H1 (cell line): Measurements from ENCODE around the gene GBX1. TPM values are rescaled to one million over a fixed set of nuclear protein-coding genes. Genes with fewer than 3 reads are reported as not detected.
A peak's percentile ranks its signal among the peaks of the same experiment; 100 is the strongest.

ENCODE experiments used
- CTCF ChIA-PET: fragments of 300-600 bp; sonication (Branson Sonifier 250); formaldehyde crosslinking; loops from one replicate; lab custom pipeline; 2021; ENCODE audit not compliant: partially characterized antibody; lab: Charles Lee
- POLR2A ChIA-PET: fragments of 300-600 bp; sonication (Branson Sonifier 250); formaldehyde crosslinking; loops from one replicate; lab custom pipeline; 2021; ENCODE audit warnings: inconsistent platforms; ENCODE audit not compliant: partially characterized antibody; lab: Charles Lee
- DNase-seq, 2 experiments: peaks; one replicate each; pipeline versions ENCODE4 v3.0.0 to v3.0.0-alpha.2; 2010 to 2022; ENCODE audit warnings: low spot score in 2 of 2, low read depth in 1 of 2, mixed read lengths in 1 of 2
- FAIRE-seq: peaks from 2 replicates; lab custom pipeline; 2011; peaks lifted over from hg19 to GRCh38; lab: Jason Lieb, UNC
- H2AFZ ChIP-seq: 2 replicates; pipeline ENCODE4 v1.8.1; 2012; ENCODE audit warnings: low read length, inconsistent platforms
- H2AK5ac ChIP-seq: 2 replicates; pipeline ENCODE4 v1.6.1; 2013; ENCODE audit warnings: low read depth, low read length
- H2BK120ac ChIP-seq: replicated peaks from 2 replicates; pipeline ENCODE3; 2013; ENCODE audit warnings: low read depth, low read length, inconsistent platforms
- H2BK12ac ChIP-seq: 2 replicates; pipeline ENCODE4 v1.6.1; 2013; ENCODE audit warnings: low read depth, low read length
- H2BK15ac ChIP-seq: 2 replicates; pipeline ENCODE4 v1.6.1; 2013; ENCODE audit warnings: low read length
- H2BK20ac ChIP-seq: 2 replicates; pipeline ENCODE4 v1.6.1; 2013; ENCODE audit warnings: low read length
- H2BK5ac ChIP-seq: 2 replicates; pipeline ENCODE4 v1.6.1; 2013; ENCODE audit warnings: low read depth, low read length
- H3K14ac ChIP-seq: 2 replicates; pipeline ENCODE4 v1.6.1; 2013; ENCODE audit warnings: inconsistent platforms; ENCODE audit not compliant: insufficient read length
- H3K18ac ChIP-seq: 2 replicates; pipeline ENCODE4 v1.6.1; 2013; ENCODE audit warnings: low read length; ENCODE audit errors: extremely low read depth
- H3K23ac ChIP-seq: 2 replicates; pipeline ENCODE4 v1.6.1; 2013; ENCODE audit warnings: inconsistent platforms; ENCODE audit not compliant: insufficient read length
- H3K23me2 ChIP-seq: 2 replicates; pipeline ENCODE4 v1.6.1; 2013; ENCODE audit warnings: low read depth, low read length
- H3K27ac ChIP-seq: 2 replicates; pipeline ENCODE4 v1.6.1; 2011; ENCODE audit warnings: low read depth, low read length, inconsistent platforms
- H3K27me3 ChIP-seq, 4 experiments: replicated peaks in 1 of 4; 1 replicate in 1 of 4; 2 replicates in 3 of 4; pipeline versions ENCODE4 v1.6.1 to v1.8.1; 2011 to 2013; ENCODE audit warnings: low read length in 3 of 4, mild to moderate bottlenecking in 3 of 4, inconsistent platforms in 2 of 4, mixed read lengths in 2 of 4, moderate library complexity in 1 of 4; ENCODE audit not compliant: control insufficient read depth in 3 of 4, insufficient read depth in 3 of 4; ENCODE audit errors: extremely low read depth in 1 of 4
- H3K36me3 ChIP-seq, 4 experiments: 2 replicates each; pipeline versions ENCODE4 v1.6.1 to v1.8.1; 2011 to 2013; ENCODE audit warnings: mild to moderate bottlenecking in 4 of 4, low read length in 3 of 4, moderate library complexity in 2 of 4, control low read depth in 1 of 4, inconsistent platforms in 1 of 4; ENCODE audit not compliant: insufficient read depth in 4 of 4, control insufficient read depth in 2 of 4
- H3K4ac ChIP-seq: replicated peaks from 2 replicates; pipeline ENCODE3; 2013; ENCODE audit warnings: low read length, low read depth, mixed read lengths, inconsistent platforms; ENCODE audit not compliant: insufficient read length
- H3K4me1 ChIP-seq, 4 experiments: replicated peaks in 1 of 4; 1 replicate in 1 of 4; 2 replicates in 3 of 4; pipeline versions ENCODE4 v1.6.1 to v1.8.1; 2011 to 2013; ENCODE audit warnings: low read length in 3 of 4, inconsistent platforms in 2 of 4, mixed read lengths in 1 of 4; ENCODE audit not compliant: insufficient read depth in 4 of 4, control insufficient read depth in 3 of 4
- H3K4me2 ChIP-seq, 2 experiments: 2 replicates each; pipeline versions ENCODE4 v1.6.1 to v1.8.1; 2011 to 2013; ENCODE audit warnings: low read depth in 2 of 2, low read length in 2 of 2, control low read depth in 1 of 2, inconsistent platforms in 1 of 2, mild to moderate bottlenecking in 1 of 2; ENCODE audit not compliant: insufficient read depth in 1 of 2
- H3K4me3 ChIP-seq, 4 experiments: fragments of 200-600, 300-600 bp in 1 of 4; sonication (generic), shearing (Covaris generic), sonication (Bioruptor Twin) in 1 of 4; 2 replicates each; pipeline versions ENCODE4 v1.5.1 to v1.8.1; 2011 to 2016; ENCODE audit warnings: low read length in 4 of 4, low read depth in 3 of 4, control low read depth in 2 of 4, inconsistent platforms in 2 of 4, mild to moderate bottlenecking in 2 of 4, mixed read lengths in 1 of 4, moderate library complexity in 1 of 4; ENCODE audit not compliant: insufficient read depth in 2 of 4; ENCODE audit errors: extremely low read depth in 1 of 4
- H3K56ac ChIP-seq: replicated peaks from 2 replicates; pipeline ENCODE3; 2013; ENCODE audit warnings: low read depth, mild to moderate bottlenecking, mixed read lengths, low read length, inconsistent platforms; ENCODE audit not compliant: insufficient read length
- H3K79me1 ChIP-seq: 2 replicates; pipeline ENCODE4 v1.6.1; 2013; ENCODE audit warnings: low read depth, low read length, control low read depth
- H3K79me2 ChIP-seq, 2 experiments: 2 replicates each; pipeline versions ENCODE4 v1.6.1 to v1.8.1; 2012 to 2013; ENCODE audit warnings: low read length in 2 of 2, mild to moderate bottlenecking in 2 of 2, inconsistent platforms in 1 of 2; ENCODE audit not compliant: insufficient read depth in 2 of 2, control insufficient read depth in 1 of 2
- H3K9ac ChIP-seq, 4 experiments: replicated peaks in 1 of 4; 1 replicate in 1 of 4; 2 replicates in 3 of 4; pipeline versions ENCODE4 v1.6.1 to v1.8.1; 2011 to 2013; ENCODE audit warnings: low read depth in 3 of 4, low read length in 3 of 4, control low read depth in 2 of 4, mild to moderate bottlenecking in 2 of 4, moderate library complexity in 2 of 4, inconsistent platforms in 1 of 4; ENCODE audit errors: extremely low read depth in 1 of 4
- H3K9me3 ChIP-seq, 2 experiments: 2 replicates each; pipeline versions ENCODE4 v1.6.1 to v1.8.1; 2012 to 2013; ENCODE audit warnings: mild to moderate bottlenecking in 2 of 2, moderate library complexity in 2 of 2, control low read depth in 1 of 2, inconsistent platforms in 1 of 2, low read depth in 1 of 2, low read length in 1 of 2, mixed read lengths in 1 of 2; ENCODE audit not compliant: insufficient read depth in 2 of 2
- H4K20me1 ChIP-seq, 2 experiments: replicated peaks in 1 of 2; 2 replicates each; pipeline versions ENCODE3 to v1.8.1; 2011 to 2013; ENCODE audit warnings: inconsistent platforms in 2 of 2, low read length in 2 of 2, mild to moderate bottlenecking in 1 of 2; ENCODE audit not compliant: insufficient read depth in 2 of 2, control insufficient read depth in 1 of 2
- H4K5ac ChIP-seq: 2 replicates; pipeline ENCODE4 v1.6.1; 2013; ENCODE audit warnings: low read length, low read depth, mixed read lengths, inconsistent platforms; ENCODE audit not compliant: insufficient read length
- H4K8ac ChIP-seq: 2 replicates; pipeline ENCODE4 v1.8.0; 2013; ENCODE audit warnings: mild to moderate bottlenecking, moderate library complexity, low read length, inconsistent platforms; ENCODE audit not compliant: insufficient read depth; ENCODE audit errors: extremely low read depth
- H4K91ac ChIP-seq: replicated peaks from 2 replicates; pipeline ENCODE3; 2013; ENCODE audit warnings: low read length, mixed read lengths, inconsistent platforms; ENCODE audit not compliant: insufficient read length
- BACH1 ChIP-seq: IDR thresholded peaks from 2 replicates; pipeline ENCODE4 v1.6.1; 2012; ENCODE audit warnings: low read length, improper control_type of control experiment
- FOSL1 ChIP-seq: IDR thresholded peaks from 2 replicates; pipeline ENCODE4 v1.6.1; 2011; ENCODE audit warnings: mild to moderate bottlenecking, low read depth, low read length, moderate library complexity; ENCODE audit not compliant: insufficient read depth
- HDAC6 ChIP-seq: IDR thresholded peaks from one replicate; pipeline ENCODE4 v1.7.1; 2012; ENCODE audit warnings: low read depth, mild to moderate bottlenecking, inconsistent platforms, low read length, moderate library complexity
- KDM4A ChIP-seq: IDR thresholded peaks from one replicate; pipeline ENCODE4 v1.7.1; 2012; ENCODE audit warnings: low read depth, mild to moderate bottlenecking, moderate library complexity, low read length, inconsistent platforms; ENCODE audit not compliant: severe bottlenecking
- NANOG ChIP-seq: IDR thresholded peaks from 2 replicates; pipeline ENCODE4 v1.6.1; 2011; ENCODE audit warnings: low read length, low read depth, mild to moderate bottlenecking, inconsistent platforms; ENCODE audit not compliant: insufficient read depth, poor library complexity, severe bottlenecking
- PHF8 ChIP-seq: fragments of 200-600 bp; sonication (generic); conservative IDR thresholded peaks from 2 replicates; pipeline ENCODE4 v1.7.1; 2012; ENCODE audit warnings: low read depth, mild to moderate bottlenecking, inconsistent platforms, low read length, moderate library complexity
- POLR2A ChIP-seq, 2 experiments: IDR thresholded peaks; 1 replicate in 1 of 2; 2 replicates in 1 of 2; pipeline ENCODE4 v1.6.1; 2011; ENCODE audit warnings: low read depth in 2 of 2, low read length in 2 of 2, mild to moderate bottlenecking in 2 of 2; ENCODE audit errors: control extremely low read depth in 1 of 2
- RAD21 ChIP-seq, 2 experiments: IDR thresholded peaks in 1 of 2; conservative IDR thresholded peaks in 1 of 2; 2 replicates each; pipeline ENCODE4 v1.6.1; 2011; ENCODE audit warnings: low read depth in 2 of 2, low read length in 2 of 2, improper control_type of control experiment in 1 of 2, inconsistent platforms in 1 of 2, mild to moderate bottlenecking in 1 of 2, moderate library complexity in 1 of 2
- SAP30 ChIP-seq: fragments of 300-600 bp; sonication (generic); IDR thresholded peaks from 2 replicates; pipeline ENCODE4 v1.7.1; 2012; ENCODE audit warnings: low read length, moderate library complexity, mild to moderate bottlenecking, inconsistent platforms; ENCODE audit not compliant: insufficient read depth, insufficient replicate concordance
- SP2 ChIP-seq: IDR thresholded peaks from 2 replicates; pipeline ENCODE4 v1.6.1; 2012; ENCODE audit warnings: mild to moderate bottlenecking, low read length, inconsistent platforms
- WGBS, 2 experiments: shearing (Covaris generic) in 1 of 2; methylation state at CpG; one replicate each; pipeline versions ENCODE4 v1.1.6 to v1.1.7; 2013 to 2015; ENCODE audit warnings: low lambda C conversion rate in 2 of 2, mixed read lengths in 2 of 2, inconsistent platforms in 1 of 2, low coverage in 1 of 2, missing lambda C conversion rate in 1 of 2; ENCODE audit not compliant: insufficient replicate concordance in 2 of 2, insufficient coverage in 1 of 2, insufficient read length in 1 of 2; ENCODE audit errors: extremely low coverage in 1 of 2, missing lambda C conversion rate in 1 of 2; 5-methylcytosine and 5-hydroxymethylcytosine counted together
- polyA plus RNA-seq, 7 experiments: library from polyadenylated mRNA; depleted of rRNA in 3 of 7; stranded (reverse) in 5 of 7; unstranded in 2 of 7; fragments of >200 nt in 5 of 7; fragments of 200-250 nt in 2 of 7; gene quantifications; 1 replicate in 5 of 7; 2 replicates in 1 of 7; 4 replicates in 1 of 7; pipeline versions ENCODE4 v1.2.1 to v1.2.3, GENCODE V29; 2011 to 2013; ENCODE audit warnings: missing spikeins in 2 of 7, mixed read lengths in 2 of 7
- total RNA-seq: library from RNA; stranded (reverse); fragmentation: NEBNext Ultra II Directional; extraction: Animal tissue kit (Norgen Biotek cat#: 25700); gene quantifications from 2 replicates; pipeline ENCODE4 v1.2.1, GENCODE V29; 2021

The GBX1 gene
- total and polyA plus RNA-seq, 2 of the 8 experiments (the other 6 are each of a cell fraction or from before 2014, with no cell fraction given), result not detected

DNA sequence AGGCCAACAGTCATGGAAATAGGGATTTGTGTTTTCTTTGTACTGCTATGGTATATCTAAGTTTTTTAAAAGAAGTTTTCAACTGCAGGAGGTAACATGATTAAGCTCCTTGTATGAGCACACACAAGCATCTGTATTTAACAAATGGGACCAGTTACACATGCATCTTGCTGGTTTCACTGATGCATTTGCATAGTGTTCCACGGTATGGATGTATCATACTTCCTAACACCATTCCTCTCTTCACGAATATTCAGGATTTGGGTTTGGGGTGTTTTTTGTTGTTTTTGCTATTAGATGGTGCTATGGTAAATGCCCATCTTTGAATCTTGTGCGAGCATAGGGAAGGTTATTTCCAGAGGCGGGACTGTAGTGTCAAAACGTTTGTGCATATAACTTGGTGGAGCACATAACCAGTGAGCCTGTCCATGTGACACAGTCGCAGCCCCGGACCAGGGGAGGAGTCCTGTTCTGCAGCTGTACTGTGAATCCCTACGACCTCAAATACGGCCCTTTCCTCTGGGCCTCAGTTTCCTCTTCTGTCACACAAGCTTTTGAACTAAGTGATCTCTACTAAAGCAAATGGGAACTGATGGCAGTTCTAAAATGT lies 40.9 kb upstream of the GBX1 start:
- FAIRE-seq (no peak), DNase-seq (no peak)
- H2BK12ac ChIP-seq, result no peak overlapping the region
- no peak overlapping the region for H3K56ac ChIP-seq
- no peak overlapping the region for H3K18ac ChIP-seq
- no peak overlapping the region for H2AFZ ChIP-seq
- H3K27ac ChIP-seq, result no peak overlapping the region
- no peak overlapping the region for H2BK20ac ChIP-seq
- no peak overlapping the region for H2BK5ac ChIP-seq
- H3K4me3 ChIP-seq, result no peak overlapping the region
- H3K9ac ChIP-seq, result no peak overlapping the region
- no peak overlapping the region for H3K23ac ChIP-seq
- H4K91ac ChIP-seq, result no peak overlapping the region
- H3K4me1 ChIP-seq, result peaks cover 0 to 6% (median 3%) of the 10 kb centered on the region in 4 experiments; a peak in 4 of 7 replicates
- ChIA-PET POLR2A (interaction anchor here (0.7 to 3.8 kb wide), 2 partner anchors 12 to 168 kb away, joined by 3 to 9 read pairs; no protein-coding TSS in a partner anchor), CTCF (interaction anchor here (0.9 to 3.1 kb wide), 7 partner anchors 8 to 70 kb away, joined by 3 to 13 read pairs (median 4); no protein-coding TSS in a partner anchor)
- no peaks in the 10 kb centered on the region for H3K9me3 ChIP-seq
- no peak overlapping the region for H2BK15ac ChIP-seq
- H4K5ac ChIP-seq, result no peak overlapping the region
- H3K23me2 ChIP-seq, result no peaks in the 10 kb centered on the region
- H3K14ac ChIP-seq, result no peak overlapping the region
- H3K79me1 ChIP-seq, result no peaks in the 10 kb centered on the region
- no peak for TF ChIP-seq SAP30
- no peak for TF ChIP-seq RAD21 (IDR thresholded peaks at IDR 0.05 in 1 of 2, conservative IDR thresholded peaks at IDR 0.05 in 1 of 2; ENCODE audit: low read depth in 2 of 2, low read length in 2 of 2)
- no peak for TF ChIP-seq KDM4A
- no peak for TF ChIP-seq NANOG
- no peak for TF ChIP-seq SP2
- TF ChIP-seq HDAC6, result no peak
- TF ChIP-seq FOSL1, result no peak
- TF ChIP-seq PHF8, result no peak
- TF ChIP-seq POLR2A (IDR thresholded peaks at IDR 0.05; ENCODE audit: control extremely low read depth in 1 of 2, low read depth in 2 of 2, low read length in 2 of 2), result no peak
- no peak for TF ChIP-seq BACH1
- H3K79me2 ChIP-seq, result no peaks in the 10 kb centered on the region
- H4K8ac ChIP-seq, result peak overlapping the region; percentile 57; the same call in 1 of the 2 replicates
- no peak overlapping the region for H2BK120ac ChIP-seq
- H3K4ac ChIP-seq, result no peak overlapping the region
- no peak overlapping the region for H3K4me2 ChIP-seq
- peaks cover 0 to 3% (median 0%) of the 10 kb centered on the region in 4 experiments; a peak in 2 of 7 replicates for H3K27me3 ChIP-seq
- peaks cover 5% of the 10 kb centered on the region in 2 experiments for H4K20me1 ChIP-seq
- WGBS, 2 experiments, result 82% methylated on average over 9 of the region's 9 CpGs; no CpG with 5 or more reads in 1 of the 2 experiments
- H2AK5ac ChIP-seq, result no peak overlapping the region
- H3K36me3 ChIP-seq, result peaks cover 3 to 12% (median 4%) of the 10 kb centered on the region in 4 experiments; a peak in 4 of 8 replicates
